HG02938 (cell line): Measurements from ENCODE around the gene TYMP.
"Not testable (repeated sequence)": the region's sequence is repeated elsewhere in the genome, so short reads cannot be mapped to it uniquely, and the experiment has no call there.

ENCODE experiments used
- ATAC-seq: cut with Tn5 transposase; IDR thresholded peaks from one replicate; pipeline ENCODE4 v1.9.1; 2021; ENCODE audit warnings: mild to moderate bottlenecking, moderate library complexity; ENCODE audit not compliant: unreplicated experiment

The TYMP gene

DNA sequence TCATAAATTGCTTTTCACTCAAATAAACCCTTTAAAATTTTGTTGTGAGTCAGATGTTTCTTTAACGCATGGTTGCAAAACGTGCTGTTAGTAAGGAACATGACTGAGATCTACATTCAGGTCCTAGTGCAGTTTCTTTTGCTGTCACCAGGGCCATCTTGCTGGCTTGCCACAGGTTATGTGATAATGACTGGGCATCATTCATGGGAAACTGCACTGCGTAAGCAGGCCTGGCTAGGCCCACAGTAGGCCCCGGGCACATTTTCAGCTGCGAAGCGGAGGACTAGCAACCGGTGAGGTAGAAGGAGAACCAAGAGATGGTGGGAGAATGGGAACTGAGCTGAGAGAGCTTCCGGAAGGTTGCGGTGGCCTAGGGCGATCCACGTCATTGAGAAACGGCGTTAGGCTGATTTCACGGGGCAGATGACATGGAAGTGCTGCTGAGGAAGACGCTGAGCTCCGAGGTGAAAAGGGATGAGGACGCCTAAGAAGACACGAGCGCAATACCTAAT is 12.7 kb upstream of the TYMP start:
- ATAC-seq, result no peak

GRCh38 chr22:50541667-50542026 is 11.8 kb upstream of the TYMP start:
- ATAC-seq, result not testable (repeated sequence)

DNA sequence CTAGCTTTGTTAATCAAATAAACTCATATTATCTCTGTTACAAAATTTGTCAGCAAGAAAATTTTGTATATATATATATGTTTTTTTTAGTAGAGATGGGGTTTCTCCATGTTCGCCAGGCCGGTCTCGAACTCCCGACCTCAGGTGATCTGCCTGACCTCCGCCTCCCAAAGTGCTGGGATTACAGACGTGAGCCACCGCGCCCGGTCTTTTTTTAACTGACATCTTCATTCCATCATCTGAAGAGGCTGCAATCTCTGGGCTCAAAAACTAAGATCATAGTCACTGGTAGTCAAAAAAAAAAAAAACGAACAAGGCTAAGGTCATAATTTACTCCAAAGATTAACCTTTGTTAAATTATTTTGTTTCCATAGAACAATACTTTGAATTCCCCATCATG is 10.6 kb upstream of the TYMP start:
- no peak for ATAC-seq

GRCh38 chr22:50537765-50538164 is 8.0 kb upstream of the TYMP start:
- ATAC-seq, result no peak

DNA sequence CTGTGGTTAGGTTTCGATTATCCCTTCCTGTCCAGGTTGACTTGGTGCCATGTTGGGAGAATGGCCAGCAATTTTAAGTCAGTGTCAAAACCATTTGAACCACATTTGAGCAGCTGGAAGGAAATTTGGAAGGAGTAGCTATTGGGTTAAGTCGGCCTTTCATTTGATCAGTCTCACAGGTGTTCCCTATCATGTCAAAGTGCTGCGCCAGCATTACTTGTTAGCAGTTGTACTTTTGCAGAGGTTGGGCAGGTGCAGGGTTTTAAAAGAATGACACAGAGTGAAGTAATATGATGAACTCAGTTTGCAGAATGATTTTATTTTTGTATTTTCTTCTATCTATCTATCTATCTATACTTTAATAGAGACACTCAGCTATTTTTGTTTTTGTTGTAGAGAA is 6.4 kb upstream of the TYMP start:
- no peak for ATAC-seq

GRCh38 chr22:50535113-50535512 is 5.3 kb upstream of the TYMP start:
- ATAC-seq, result no peak

GRCh38 chr22:50533856-50534711 is 4.3 kb upstream of the TYMP start:
- not testable (repeated sequence) for ATAC-seq

DNA sequence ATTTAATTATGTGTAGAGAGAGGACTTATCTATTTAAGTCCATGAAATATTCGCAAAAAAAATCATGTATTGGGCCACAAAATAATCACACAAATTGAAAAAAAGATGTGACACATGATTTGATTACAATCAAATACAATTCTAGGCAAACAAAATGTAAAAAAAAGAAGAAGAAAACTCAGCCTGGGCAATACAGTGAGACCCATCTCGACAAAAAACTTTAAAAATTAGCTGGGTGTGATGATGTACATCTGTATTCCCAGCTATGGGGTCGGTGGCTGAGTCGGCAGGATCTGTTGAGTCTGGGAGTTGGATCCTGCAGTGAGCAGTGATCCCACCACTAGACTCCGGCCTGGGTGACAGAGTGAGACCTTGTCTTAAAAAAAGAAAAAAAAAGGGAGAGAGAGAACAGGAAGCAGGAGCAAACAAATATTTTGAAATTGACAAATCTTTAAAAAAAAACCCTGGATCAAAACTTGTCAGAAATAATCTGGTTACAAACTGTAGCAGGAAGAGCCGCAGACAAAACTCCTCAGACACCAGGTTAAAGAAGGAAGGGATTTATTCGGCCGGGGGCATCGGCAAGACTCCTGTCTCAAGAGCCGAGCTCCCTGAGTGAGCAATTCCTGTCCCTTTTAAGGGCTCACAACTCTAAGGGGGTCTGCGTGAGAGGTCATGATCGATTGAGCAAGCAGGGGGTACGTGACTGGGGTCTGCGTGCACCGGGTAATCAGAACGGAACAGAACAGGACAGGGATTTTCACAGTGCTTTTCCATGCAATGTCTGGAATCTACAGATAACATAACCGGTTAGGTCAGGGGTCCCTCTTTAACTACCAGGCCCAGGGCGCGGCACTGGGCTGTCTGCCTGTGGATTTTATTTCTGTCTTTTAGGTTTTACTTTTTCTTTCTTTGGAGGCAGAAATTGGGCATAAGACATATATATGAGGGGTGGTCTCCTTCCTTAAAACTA is 3.3 kb upstream of the TYMP start:
- ATAC-seq, result no peak

- ATAC-seq, result no peak
Observed at GRCh38 chr22:50531962-50532674, 2.3 kb upstream of the TYMP start.

DNA sequence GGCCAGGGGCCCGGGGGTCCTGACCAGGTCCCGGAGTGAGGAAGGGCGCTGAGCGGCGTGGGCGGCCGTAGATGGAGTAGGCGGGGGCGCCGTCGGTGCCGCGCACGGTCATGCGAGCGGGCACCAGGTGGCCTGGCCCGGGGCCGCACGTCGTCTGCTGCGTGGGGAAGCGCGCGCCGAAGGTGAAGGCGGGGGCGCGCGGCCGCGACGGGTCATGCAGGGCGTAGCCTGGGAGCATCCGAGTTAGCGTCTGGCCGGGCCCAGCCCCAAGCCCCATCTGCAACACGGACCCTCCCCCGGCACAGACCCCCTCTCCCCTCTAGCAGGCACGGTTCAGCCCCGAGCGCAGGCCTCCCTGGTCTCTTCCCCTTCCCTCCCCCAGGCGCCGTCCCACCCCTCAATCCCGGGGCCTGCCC is 1.7 kb upstream of the TYMP start:
- peak; percentile 19 for ATAC-seq

DNA sequence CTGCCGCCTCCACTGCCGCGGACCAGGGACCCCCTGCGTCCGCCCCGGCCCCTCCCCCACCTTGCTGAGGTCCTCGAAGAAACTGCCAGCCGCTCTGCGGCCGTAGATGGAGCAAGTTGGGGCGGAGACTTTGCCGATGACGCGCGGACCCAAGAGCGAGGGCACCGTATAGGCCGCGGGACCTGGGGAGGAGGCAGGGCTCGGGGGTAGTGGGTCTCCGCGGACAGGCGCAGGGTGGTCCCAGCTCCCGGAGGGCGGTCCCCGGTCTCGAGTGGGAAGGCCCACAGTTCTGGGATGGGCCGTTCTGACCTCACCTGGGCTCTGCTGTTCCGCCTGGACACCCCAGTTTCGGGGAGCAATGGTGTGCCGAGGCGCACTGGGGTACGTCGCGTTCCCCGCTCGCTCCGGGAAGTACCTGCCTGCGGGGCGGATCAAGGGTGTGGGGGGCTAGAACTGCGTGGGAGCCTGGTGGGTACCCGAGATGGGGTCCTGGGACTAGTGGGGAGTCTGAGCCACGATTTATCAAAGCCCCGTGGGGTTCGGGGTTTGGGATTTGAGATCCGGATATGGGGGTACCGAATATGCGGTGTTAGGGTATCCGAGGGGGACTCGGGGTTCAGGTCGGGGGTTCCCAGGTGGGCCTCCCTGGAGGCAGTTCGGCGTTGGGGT is 1.2 kb upstream of the TYMP start:
- ATAC-seq, result peak; percentile 35

GRCh38 chr22:50530580-50530876 is 716 bp upstream of the TYMP start:
- ATAC-seq, result peak; percentile 2

DNA sequence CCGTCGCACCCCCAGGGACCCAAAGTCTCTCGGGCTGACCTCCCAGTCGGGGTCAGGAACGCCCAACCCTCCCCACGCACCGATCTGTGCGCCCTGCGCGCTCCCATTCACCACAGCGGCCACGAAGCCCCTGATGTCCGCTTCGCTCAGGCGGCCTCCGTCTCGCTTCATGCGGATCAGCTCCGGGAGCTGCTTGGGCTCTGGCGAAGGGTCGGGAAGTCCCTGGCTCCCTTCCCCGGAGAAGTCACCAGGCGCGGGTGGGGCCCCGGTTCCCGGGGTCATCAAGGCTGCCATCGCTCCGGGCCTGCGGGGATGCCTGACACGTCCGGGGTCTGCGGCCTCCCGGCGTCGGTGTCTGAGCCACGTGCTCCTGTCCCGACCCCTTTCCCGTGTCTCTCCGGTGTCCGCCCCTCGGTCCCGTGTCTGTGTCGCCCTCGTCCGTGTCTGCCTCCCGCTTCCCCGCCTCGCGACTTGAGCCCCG is 356 bp downstream of the TYMP start:
- no peak for ATAC-seq

GRCh38 chr22:50528682-50529415 is 963 bp downstream of the TYMP start:
- no peak for ATAC-seq

- no peak for ATAC-seq
Observed at GRCh38 chr22:50527921-50528681, 1.7 kb downstream of the TYMP start.

- ATAC-seq, result no peak
Observed at GRCh38 chr22:50526834-50527801, 2.7 kb downstream of the TYMP start.

DNA sequence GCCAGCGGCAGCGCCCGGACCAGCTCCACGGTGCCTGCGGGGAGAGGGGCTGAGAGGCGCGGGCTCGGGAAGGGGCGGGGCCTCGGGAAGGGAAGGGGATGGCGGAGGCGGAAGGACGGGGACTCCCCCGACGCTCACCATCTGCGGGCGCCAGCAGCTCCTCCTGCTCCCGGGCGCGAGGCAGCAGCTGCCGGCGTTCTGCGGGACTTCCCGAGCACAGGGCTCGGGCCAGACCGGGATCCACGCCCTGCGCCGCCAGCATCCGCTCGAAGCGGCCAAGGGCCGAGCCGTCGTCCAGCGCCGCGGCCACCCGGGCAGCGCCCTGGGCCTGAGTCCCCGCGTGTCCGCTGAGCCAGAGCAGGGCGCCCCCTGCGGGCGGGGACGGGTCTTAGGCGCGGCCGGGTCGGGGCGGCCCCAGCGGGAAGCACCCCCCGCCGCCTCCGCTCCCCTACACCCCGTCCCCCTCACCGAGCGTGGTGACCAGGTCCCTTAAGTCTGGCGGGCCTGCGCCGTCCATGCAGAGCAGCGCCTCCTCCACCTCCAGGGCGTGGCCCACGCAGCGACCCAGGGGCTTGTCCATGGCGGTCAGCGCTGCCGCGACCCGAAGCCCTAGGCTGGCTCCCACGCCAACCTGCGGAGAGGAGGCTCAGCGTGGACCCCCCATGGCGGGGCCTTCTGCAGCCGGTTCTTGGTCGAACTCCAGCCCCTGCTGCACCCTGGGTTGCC is 3.5 kb downstream of the TYMP start:
- ATAC-seq, result peak; percentile 22

DNA sequence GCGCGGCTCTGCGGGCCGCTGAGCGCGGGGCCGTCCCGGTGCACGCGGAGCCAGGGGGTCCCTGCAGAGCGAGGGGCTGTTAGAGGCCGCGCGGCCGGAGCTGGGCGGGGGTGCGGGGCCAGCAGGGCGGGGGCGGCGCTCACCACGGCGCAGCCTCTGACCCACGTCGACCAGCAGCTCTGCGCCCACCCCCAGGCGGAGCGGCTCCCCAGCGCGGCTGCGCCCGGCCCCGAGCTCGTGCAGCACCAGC is 4.0 kb downstream of the TYMP start:
- no peak for ATAC-seq
